ENCODE data around the gene GRM8.

The GRM8 gene

DNA sequence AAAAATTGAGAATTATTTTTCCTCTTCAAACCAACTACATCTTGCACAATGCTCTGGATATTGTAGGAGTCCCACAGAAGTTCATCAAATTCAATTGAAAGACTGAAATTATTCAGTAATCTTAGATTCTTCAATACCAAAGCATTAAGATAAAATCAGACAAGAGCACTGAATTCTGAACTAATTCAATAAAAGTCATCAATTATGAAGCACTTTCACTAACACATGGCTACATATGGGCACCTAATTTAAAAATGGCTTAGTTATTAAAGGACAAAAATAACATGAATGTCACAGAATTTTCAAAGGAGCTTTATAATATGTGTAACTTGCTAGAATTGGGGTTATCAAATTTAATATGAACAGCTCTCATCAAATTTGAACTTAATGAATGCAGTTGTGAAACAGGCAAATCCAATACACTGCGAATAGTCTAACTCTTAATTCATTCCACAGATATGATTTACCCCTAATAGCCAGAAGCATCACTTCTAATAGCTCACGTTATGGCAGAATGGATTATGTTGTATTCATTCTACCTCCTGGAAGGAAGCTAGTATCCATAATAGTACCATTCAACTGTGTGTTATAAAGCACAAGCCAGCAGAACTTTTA lies 116.8 kb downstream of the GRM8 start:
- no peaks in the 10 kb centered on the region for H3K27me3 ChIP-seq
- H3K36me3 ChIP-seq: no peaks in the 10 kb centered on the region
- no peak overlapping the region for H3K4me3 ChIP-seq (ENCODE audit: low read depth, low read length)
- DNase-seq: no peak
- no peaks in the 10 kb centered on the region; the same call in 1 of the 2 replicates for H3K4me1 ChIP-seq
- H3K9me3 ChIP-seq: no peaks in the 10 kb centered on the region
- TF ChIP-seq, protein P1, sequence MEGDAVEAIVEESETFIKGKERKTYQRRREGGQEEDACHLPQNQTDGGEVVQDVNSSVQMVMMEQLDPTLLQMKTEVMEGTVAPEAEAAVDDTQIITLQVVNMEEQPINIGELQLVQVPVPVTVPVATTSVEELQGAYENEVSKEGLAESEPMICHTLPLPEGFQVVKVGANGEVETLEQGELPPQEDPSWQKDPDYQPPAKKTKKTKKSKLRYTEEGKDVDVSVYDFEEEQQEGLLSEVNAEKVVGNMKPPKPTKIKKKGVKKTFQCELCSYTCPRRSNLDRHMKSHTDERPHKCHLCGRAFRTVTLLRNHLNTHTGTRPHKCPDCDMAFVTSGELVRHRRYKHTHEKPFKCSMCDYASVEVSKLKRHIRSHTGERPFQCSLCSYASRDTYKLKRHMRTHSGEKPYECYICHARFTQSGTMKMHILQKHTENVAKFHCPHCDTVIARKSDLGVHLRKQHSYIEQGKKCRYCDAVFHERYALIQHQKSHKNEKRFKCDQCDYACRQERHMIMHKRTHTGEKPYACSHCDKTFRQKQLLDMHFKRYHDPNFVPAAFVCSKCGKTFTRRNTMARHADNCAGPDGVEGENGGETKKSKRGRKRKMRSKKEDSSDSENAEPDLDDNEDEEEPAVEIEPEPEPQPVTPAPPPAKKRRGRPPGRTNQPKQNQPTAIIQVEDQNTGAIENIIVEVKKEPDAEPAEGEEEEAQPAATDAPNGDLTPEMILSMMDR (IDR thresholded peaks at IDR 0.05; ENCODE audit: low read depth, low read length): no peak

- TF ChIP-seq, protein P1 (IDR thresholded peaks at IDR 0.05; ENCODE audit: low read depth, low read length): no peak
- Histone ChIP-seq H3K4me1 (no peaks in the 10 kb centered on the region), H3K9me3 (no peaks in the 10 kb centered on the region), H3K27me3 (peaks cover 16% of the 10 kb centered on the region), H3K4me3 (ENCODE audit: low read depth, low read length) (no peak overlapping the region), H3K36me3 (no peaks in the 10 kb centered on the region)
- no peak for DNase-seq
Observed at GRCh38 chr7:127123220-127123619, 129.5 kb downstream of the GRM8 start.

DNA sequence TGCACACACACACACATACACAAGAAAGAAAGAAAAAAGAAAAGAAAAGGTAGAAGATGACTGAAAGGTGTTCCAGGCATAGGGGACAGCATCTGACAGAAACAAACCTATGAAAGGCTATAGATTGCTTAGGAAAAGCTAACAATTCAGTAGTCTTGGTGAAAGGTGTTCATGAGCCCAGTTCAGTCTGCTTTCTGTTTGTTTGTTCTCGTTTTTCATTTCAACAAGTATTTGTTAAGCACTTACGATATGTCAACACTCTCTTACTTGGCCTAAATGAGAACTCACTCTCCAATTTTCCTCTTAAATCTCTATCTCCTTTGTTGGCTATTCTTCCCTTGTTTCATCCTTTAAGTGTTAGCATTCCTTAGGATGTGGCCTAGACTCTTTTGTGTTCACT lies 133.2 kb downstream of the GRM8 start:
- DNase-seq: no peak
- Histone ChIP-seq H3K4me1 (no peaks in the 10 kb centered on the region), H3K4me3 (ENCODE audit: low read depth, low read length) (no peak overlapping the region), H3K9me3 (no peaks in the 10 kb centered on the region), H3K36me3 (no peaks in the 10 kb centered on the region), H3K27me3 (peaks cover 13% of the 10 kb centered on the region)
- TF ChIP-seq, protein P1 (IDR thresholded peaks at IDR 0.05; ENCODE audit: low read depth, low read length): no peak

DNA sequence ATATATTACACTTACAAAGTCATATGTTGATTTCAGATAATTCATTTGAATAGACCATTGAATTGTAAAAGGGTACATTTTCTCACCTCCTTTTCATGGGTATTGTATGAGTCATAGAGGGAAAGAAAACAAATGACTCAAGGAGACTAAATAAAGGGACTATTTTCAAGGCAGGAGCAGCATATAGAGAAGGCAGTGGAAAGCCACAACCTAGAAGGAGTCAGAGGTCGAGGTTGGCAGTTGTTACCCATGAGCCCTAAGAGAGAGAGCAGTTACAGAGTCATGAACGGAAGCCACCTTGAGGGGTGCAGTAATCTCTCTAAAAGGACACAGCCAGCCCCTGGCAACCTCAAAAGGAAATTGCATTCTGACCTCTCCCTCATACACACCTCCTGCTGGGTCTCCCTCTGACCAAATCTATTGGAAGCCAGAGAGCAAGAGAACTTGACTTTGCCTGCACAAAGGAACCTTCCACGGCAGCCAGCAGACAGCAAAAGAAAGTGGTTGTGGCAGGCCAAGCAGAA lies 137.9 kb downstream of the GRM8 start:
- TF ChIP-seq, protein P1 (IDR thresholded peaks at IDR 0.05; ENCODE audit: low read depth, low read length): no peak
- Histone ChIP-seq H3K9me3 (no peaks in the 10 kb centered on the region), H3K27me3 (peaks cover 2% of the 10 kb centered on the region; the same call in 1 of the 2 replicates), H3K4me1 (no peaks in the 10 kb centered on the region), H3K4me3 (ENCODE audit: low read depth, low read length) (no peak overlapping the region), H3K36me3 (no peaks in the 10 kb centered on the region)
- DNase-seq: no peak

DNA sequence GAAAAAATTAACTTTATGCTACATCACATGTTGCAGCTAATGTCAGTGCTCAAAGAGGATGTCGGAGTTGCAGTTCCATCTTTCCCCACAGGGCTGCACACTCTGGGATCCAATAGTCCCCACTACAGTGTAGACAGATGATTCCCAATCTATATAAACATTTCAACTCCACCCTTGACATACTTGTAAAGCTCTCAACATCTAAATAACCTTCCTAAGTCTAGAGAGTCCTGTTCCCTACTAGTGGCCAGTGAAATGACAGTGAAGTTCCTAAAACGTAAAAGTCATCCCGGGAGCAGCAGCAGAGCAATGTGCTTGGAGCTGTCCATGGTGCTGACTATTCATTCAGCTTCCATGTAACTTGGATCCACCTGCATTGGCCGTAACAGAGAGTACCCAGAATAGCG lies 145.1 kb downstream of the GRM8 start:
- peak; percentile 31 for DNase-seq
- no peaks in the 10 kb centered on the region for H3K4me1 ChIP-seq
- no peak overlapping the region for H3K4me3 ChIP-seq (ENCODE audit: low read depth, low read length)

GRCh38 chr7:127093340-127093739 lies 159.4 kb downstream of the GRM8 start:
- Histone ChIP-seq H3K27me3 (no peaks in the 10 kb centered on the region; the same call in 1 of the 2 replicates), H3K4me1 (no peaks in the 10 kb centered on the region), H3K4me3 (ENCODE audit: low read depth, low read length) (no peak overlapping the region), H3K9me3 (no peaks in the 10 kb centered on the region), H3K36me3 (no peaks in the 10 kb centered on the region)
- DNase-seq: no peak
- TF ChIP-seq, protein P1 (IDR thresholded peaks at IDR 0.05; ENCODE audit: low read depth, low read length): no peak

More for the DNA sequence above, 145.1 kb downstream of the GRM8 start:
- TF ChIP-seq, protein P1 (IDR thresholded peaks at IDR 0.05; ENCODE audit: low read depth, low read length): peak; percentile 77
- Histone ChIP-seq H3K27me3 (peaks cover 6% of the 10 kb centered on the region; the same call in 1 of the 2 replicates), H3K36me3 (no peaks in the 10 kb centered on the region), H3K9me3 (no peaks in the 10 kb centered on the region)

Measured in BE2C (cell line).